Measurements from ENCODE around the gene ABCG8.

Gene ABCG8

GRCh38 chr2:43898134-43898837, 59.5 kb downstream of the ABCG8 start (continued):
- TF ChIP-seq BACH2 (CRISPR knock-in tag; IDR thresholded peaks at IDR 0.05; ENCODE audit: borderline replicate concordance) = no peak
- TF ChIP-seq CREB5 (CRISPR knock-in tag; IDR thresholded peaks at IDR 0.05; ENCODE audit: low read depth) = no peak
- TF ChIP-seq RARB (CRISPR knock-in tag; IDR thresholded peaks at IDR 0.05) = no peak
- TF ChIP-seq ARNTL (CRISPR knock-in tag; IDR thresholded peaks at IDR 0.05; ENCODE audit: borderline replicate concordance, low read depth) = no peak
- TF ChIP-seq TOX (CRISPR knock-in tag; IDR thresholded peaks at IDR 0.05; ENCODE audit: borderline replicate concordance) = no peak

- no peak for TF ChIP-seq ISL1 (CRISPR knock-in tag; IDR thresholded peaks at IDR 0.05)
- no peak for TF ChIP-seq ESRRG (CRISPR knock-in tag; IDR thresholded peaks at IDR 0.05)
- no peak for TF ChIP-seq SNAI2 (CRISPR knock-in tag; IDR thresholded peaks at IDR 0.05)
- no peak for TF ChIP-seq ZC3H10 (CRISPR knock-in tag; IDR thresholded peaks at IDR 0.05)
- TF ChIP-seq ZNF70 (CRISPR knock-in tag; IDR thresholded peaks at IDR 0.05) = no peak
- TF ChIP-seq POU6F1 (CRISPR knock-in tag; IDR thresholded peaks at IDR 0.05; ENCODE audit: borderline replicate concordance, low read depth) = no peak
- TF ChIP-seq PPARA (CRISPR knock-in tag; IDR thresholded peaks at IDR 0.05; ENCODE audit: borderline replicate concordance) = no peak
- no peak for TF ChIP-seq RARB (CRISPR knock-in tag; IDR thresholded peaks at IDR 0.05)
- no peak for TF ChIP-seq ARNTL (CRISPR knock-in tag; IDR thresholded peaks at IDR 0.05; ENCODE audit: borderline replicate concordance, low read depth)
- no peak for TF ChIP-seq GLIS3 (CRISPR knock-in tag; IDR thresholded peaks at IDR 0.05)
- TF ChIP-seq, protein P1, sequence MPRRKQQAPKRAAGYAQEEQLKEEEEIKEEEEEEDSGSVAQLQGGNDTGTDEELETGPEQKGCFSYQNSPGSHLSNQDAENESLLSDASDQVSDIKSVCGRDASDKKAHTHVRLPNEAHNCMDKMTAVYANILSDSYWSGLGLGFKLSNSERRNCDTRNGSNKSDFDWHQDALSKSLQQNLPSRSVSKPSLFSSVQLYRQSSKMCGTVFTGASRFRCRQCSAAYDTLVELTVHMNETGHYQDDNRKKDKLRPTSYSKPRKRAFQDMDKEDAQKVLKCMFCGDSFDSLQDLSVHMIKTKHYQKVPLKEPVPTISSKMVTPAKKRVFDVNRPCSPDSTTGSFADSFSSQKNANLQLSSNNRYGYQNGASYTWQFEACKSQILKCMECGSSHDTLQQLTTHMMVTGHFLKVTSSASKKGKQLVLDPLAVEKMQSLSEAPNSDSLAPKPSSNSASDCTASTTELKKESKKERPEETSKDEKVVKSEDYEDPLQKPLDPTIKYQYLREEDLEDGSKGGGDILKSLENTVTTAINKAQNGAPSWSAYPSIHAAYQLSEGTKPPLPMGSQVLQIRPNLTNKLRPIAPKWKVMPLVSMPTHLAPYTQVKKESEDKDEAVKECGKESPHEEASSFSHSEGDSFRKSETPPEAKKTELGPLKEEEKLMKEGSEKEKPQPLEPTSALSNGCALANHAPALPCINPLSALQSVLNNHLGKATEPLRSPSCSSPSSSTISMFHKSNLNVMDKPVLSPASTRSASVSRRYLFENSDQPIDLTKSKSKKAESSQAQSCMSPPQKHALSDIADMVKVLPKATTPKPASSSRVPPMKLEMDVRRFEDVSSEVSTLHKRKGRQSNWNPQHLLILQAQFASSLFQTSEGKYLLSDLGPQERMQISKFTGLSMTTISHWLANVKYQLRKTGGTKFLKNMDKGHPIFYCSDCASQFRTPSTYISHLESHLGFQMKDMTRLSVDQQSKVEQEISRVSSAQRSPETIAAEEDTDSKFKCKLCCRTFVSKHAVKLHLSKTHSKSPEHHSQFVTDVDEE (CRISPR knock-in tag; IDR thresholded peaks at IDR 0.05) = no peak
- no peak for TF ChIP-seq TOX (CRISPR knock-in tag; IDR thresholded peaks at IDR 0.05; ENCODE audit: borderline replicate concordance)
- no peak for TF ChIP-seq ZNF565 (CRISPR knock-in tag; conservative IDR thresholded peaks at IDR 0.05; ENCODE audit: low read depth)
- TF ChIP-seq CREB5 (CRISPR knock-in tag; IDR thresholded peaks at IDR 0.05; ENCODE audit: low read depth) = no peak
- no peak for TF ChIP-seq ZFP30 (CRISPR knock-in tag; IDR thresholded peaks at IDR 0.05)
- no peak for TF ChIP-seq ZNF8 (CRISPR knock-in tag; IDR thresholded peaks at IDR 0.05)
- no peak for ATAC-seq
Observed at GRCh38 chr2:43898838-43899346, 60.1 kb downstream of the ABCG8 start.

GRCh38 chr2:43899589-43899988, 60.8 kb downstream of the ABCG8 start:
- TF ChIP-seq ZNF8 (CRISPR knock-in tag; IDR thresholded peaks at IDR 0.05) = no peak
- TF ChIP-seq ZC3H10 (CRISPR knock-in tag; IDR thresholded peaks at IDR 0.05) = no peak
- TF ChIP-seq CSDC2 (CRISPR knock-in tag; IDR thresholded peaks at IDR 0.05) = no peak
- TF ChIP-seq OSR1 (CRISPR knock-in tag; IDR thresholded peaks at IDR 0.05) = no peak
- ATAC-seq = no peak

DNA sequence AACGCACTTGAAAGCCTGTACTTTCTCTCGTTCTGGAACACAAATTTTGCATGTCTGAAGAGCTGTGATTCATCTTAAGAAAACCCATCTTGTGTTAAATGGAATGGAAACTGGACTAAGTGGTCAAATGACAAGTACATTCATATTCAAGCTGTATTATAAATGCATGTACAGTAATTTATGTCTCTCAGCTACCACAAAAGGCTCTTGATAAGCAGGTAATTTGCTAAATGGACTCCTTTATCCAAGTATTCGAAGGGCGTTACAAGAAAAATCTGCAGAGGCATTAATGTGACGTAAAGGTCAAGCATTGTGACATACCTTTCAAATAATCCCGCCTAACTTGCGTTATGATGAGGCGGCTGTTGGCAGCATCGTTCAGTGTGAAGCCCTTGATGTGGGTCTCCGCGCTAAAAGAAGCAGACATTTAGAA, 66.6 kb downstream of the ABCG8 start:
- ATAC-seq = no peak
- TF ChIP-seq GLIS3 (CRISPR knock-in tag; IDR thresholded peaks at IDR 0.05) = no peak
- no peak for TF ChIP-seq POU6F1 (CRISPR knock-in tag; IDR thresholded peaks at IDR 0.05; ENCODE audit: borderline replicate concordance, low read depth)
- TF ChIP-seq CSDC2 (CRISPR knock-in tag; IDR thresholded peaks at IDR 0.05) = no peak
- TF ChIP-seq ZNF565 (CRISPR knock-in tag; conservative IDR thresholded peaks at IDR 0.05; ENCODE audit: low read depth) = no peak
- no peak for TF ChIP-seq OSR1 (CRISPR knock-in tag; IDR thresholded peaks at IDR 0.05)
- no peak for TF ChIP-seq RARB (CRISPR knock-in tag; IDR thresholded peaks at IDR 0.05)
- TF ChIP-seq ZFP30 (CRISPR knock-in tag; IDR thresholded peaks at IDR 0.05) = no peak
- TF ChIP-seq CREB5 (CRISPR knock-in tag; IDR thresholded peaks at IDR 0.05; ENCODE audit: low read depth) = no peak
- no peak for TF ChIP-seq ZNF8 (CRISPR knock-in tag; IDR thresholded peaks at IDR 0.05)
- TF ChIP-seq PPARA (CRISPR knock-in tag; IDR thresholded peaks at IDR 0.05; ENCODE audit: borderline replicate concordance) = no peak
- TF ChIP-seq TOX (CRISPR knock-in tag; IDR thresholded peaks at IDR 0.05; ENCODE audit: borderline replicate concordance) = no peak
- TF ChIP-seq ESRRG (CRISPR knock-in tag; IDR thresholded peaks at IDR 0.05) = no peak
- no peak for TF ChIP-seq SNAI2 (CRISPR knock-in tag; IDR thresholded peaks at IDR 0.05)
- no peak for TF ChIP-seq ZFP3 (CRISPR knock-in tag; IDR thresholded peaks at IDR 0.05)
- TF ChIP-seq ARNTL (CRISPR knock-in tag; IDR thresholded peaks at IDR 0.05; ENCODE audit: borderline replicate concordance, low read depth) = no peak
